Stimulated activated naive CD4-positive, alpha-beta T cell treated with Interleukin-2 at 50 U/mL for 16 hours (primary cell): ENCODE results near the gene LIG1.

ENCODE experiments used
- DNase-seq: peaks from one replicate; lab custom pipeline; 2025; lab: John Stamatoyannopoulos, UW

The LIG1 gene

GRCh38 chr19:48181505-48181904, 11.4 kb upstream of the LIG1 start:
- DNase-seq: no peak

GRCh38 chr19:48176226-48176625, 6.1 kb upstream of the LIG1 start:
- no peak for DNase-seq

- no peak for DNase-seq
Measured at GRCh38 chr19:48175578-48175977, 5.4 kb upstream of the LIG1 start.

GRCh38 chr19:48174445-48175030, 4.4 kb upstream of the LIG1 start:
- DNase-seq: no peak

- DNase-seq: no peak
Measured at GRCh38 chr19:48171710-48172109, 1.6 kb upstream of the LIG1 start.

GRCh38 chr19:48170817-48171347, 738 bp upstream of the LIG1 start:
- DNase-seq: no peak

GRCh38 chr19:48169578-48169938, 586 bp downstream of the LIG1 start:
- DNase-seq: peak; percentile 86

GRCh38 chr19:48168689-48169088, 1.5 kb downstream of the LIG1 start:
- no peak for DNase-seq

GRCh38 chr19:48158210-48158790, 11.8 kb downstream of the LIG1 start:
- DNase-seq: no peak

- DNase-seq: no peak
Measured at GRCh38 chr19:48154003-48154402, 16.1 kb downstream of the LIG1 start.

- peak; percentile 49 for DNase-seq
Measured at GRCh38 chr19:48152551-48152950, 17.6 kb downstream of the LIG1 start.

GRCh38 chr19:48149430-48149829, 20.7 kb downstream of the LIG1 start:
- DNase-seq: no peak

GRCh38 chr19:48148576-48148975, 21.6 kb downstream of the LIG1 start:
- DNase-seq: no peak

- DNase-seq: no peak
Measured at GRCh38 chr19:48147597-48148175, 22.5 kb downstream of the LIG1 start.

GRCh38 chr19:48139053-48139452, 31.1 kb downstream of the LIG1 start:
- DNase-seq: no peak

GRCh38 chr19:48137411-48137810, 32.7 kb downstream of the LIG1 start:
- no peak for DNase-seq

GRCh38 chr19:48136547-48136946, 33.6 kb downstream of the LIG1 start:
- no peak for DNase-seq

- no peak for DNase-seq
Measured at GRCh38 chr19:48135411-48135810, 34.7 kb downstream of the LIG1 start.

GRCh38 chr19:48133094-48133493, 37.0 kb downstream of the LIG1 start:
- DNase-seq: no peak

GRCh38 chr19:48127561-48127960, 42.6 kb downstream of the LIG1 start:
- no peak for DNase-seq

GRCh38 chr19:48123907-48124651, 46.1 kb downstream of the LIG1 start:
- peak; percentile 25 for DNase-seq

- DNase-seq: no peak
Measured at GRCh38 chr19:48122421-48122820, 47.7 kb downstream of the LIG1 start.

- DNase-seq: no peak
Measured at GRCh38 chr19:48121909-48122371, 48.2 kb downstream of the LIG1 start.
